Measurements from ENCODE around the gene MLEC.

The MLEC gene

GRCh38 chr12:120699553-120699952, 12.6 kb downstream of the MLEC start:
- Histone ChIP-seq H3K4me3 (ENCODE audit: low read length) (no peak overlapping the region), H3K9ac (ENCODE audit: low read depth, low read length) (no peak overlapping the region), H3K27me3 (ENCODE audit: control insufficient read depth, insufficient read depth, low read length) (no peaks in the 10 kb centered on the region), H3K4me2 (ENCODE audit: low read length) (no peak overlapping the region), H3K9me3 (replicated peaks; ENCODE audit: low read length) (no peaks in the 10 kb centered on the region), H3K4me1 (ENCODE audit: control insufficient read depth, insufficient read depth, low read length) (no peaks in the 10 kb centered on the region), H3K36me3 (ENCODE audit: insufficient read depth, low read length) (peaks cover 79% of the 10 kb centered on the region)

GRCh38 chr12:120700886-120701285, 13.9 kb downstream of the MLEC start:
- Histone ChIP-seq H3K9me3 (replicated peaks; ENCODE audit: low read length) (no peaks in the 10 kb centered on the region), H3K36me3 (ENCODE audit: insufficient read depth, low read length) (peaks cover 66% of the 10 kb centered on the region), H3K9ac (ENCODE audit: low read depth, low read length) (no peak overlapping the region), H3K4me1 (ENCODE audit: control insufficient read depth, insufficient read depth, low read length) (no peaks in the 10 kb centered on the region), H3K4me2 (ENCODE audit: low read length) (no peak overlapping the region), H3K27me3 (ENCODE audit: control insufficient read depth, insufficient read depth, low read length) (no peaks in the 10 kb centered on the region), H3K4me3 (ENCODE audit: low read length) (no peak overlapping the region)

GRCh38 chr12:120702637-120703036, 15.7 kb downstream of the MLEC start:
- no peak overlapping the region for H3K4me2 ChIP-seq (ENCODE audit: low read length)
- no peak overlapping the region for H3K4me3 ChIP-seq (ENCODE audit: low read length)
- no peaks in the 10 kb centered on the region for H3K9me3 ChIP-seq (replicated peaks; ENCODE audit: low read length)
- no peak overlapping the region for H3K9ac ChIP-seq (ENCODE audit: low read depth, low read length)
- H3K27me3 ChIP-seq (ENCODE audit: control insufficient read depth, insufficient read depth, low read length), result no peaks in the 10 kb centered on the region
- no peaks in the 10 kb centered on the region for H3K4me1 ChIP-seq (ENCODE audit: control insufficient read depth, insufficient read depth, low read length)
- peaks cover 50% of the 10 kb centered on the region for H3K36me3 ChIP-seq (ENCODE audit: insufficient read depth, low read length)

GRCh38 chr12:120703311-120703942, 16.5 kb downstream of the MLEC start:
- Histone ChIP-seq H3K9me3 (replicated peaks; ENCODE audit: low read length) (no peaks in the 10 kb centered on the region), H3K4me1 (ENCODE audit: control insufficient read depth, insufficient read depth, low read length) (no peaks in the 10 kb centered on the region), H3K36me3 (ENCODE audit: insufficient read depth, low read length) (peaks cover 42% of the 10 kb centered on the region), H3K27me3 (ENCODE audit: control insufficient read depth, insufficient read depth, low read length) (no peaks in the 10 kb centered on the region), H3K4me2 (ENCODE audit: low read length) (no peak overlapping the region), H3K4me3 (ENCODE audit: low read length) (no peak overlapping the region), H3K9ac (ENCODE audit: low read depth, low read length) (no peak overlapping the region)

DNA sequence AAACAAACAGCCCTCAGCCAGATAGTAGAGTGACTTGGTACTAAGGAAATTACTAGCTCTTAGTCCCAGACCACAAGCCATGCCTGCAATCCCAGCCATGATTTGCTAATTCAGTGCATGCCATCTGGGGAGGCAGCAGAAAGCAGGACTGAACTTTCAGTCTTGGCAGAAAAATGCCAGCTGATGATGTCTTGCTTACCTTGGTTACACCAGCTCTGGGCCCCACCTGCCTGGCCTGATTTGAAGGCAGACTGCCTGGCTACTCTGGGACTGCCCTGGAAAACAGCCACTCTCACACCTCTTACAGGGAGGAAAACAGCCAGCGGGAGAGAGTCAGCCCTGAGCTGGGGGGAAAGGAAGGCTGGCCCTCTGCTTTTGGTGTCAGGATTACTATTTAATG, 18.7 kb downstream of the MLEC start:
- H3K9me3 ChIP-seq (replicated peaks; ENCODE audit: low read length), result no peaks in the 10 kb centered on the region
- H3K36me3 ChIP-seq (ENCODE audit: insufficient read depth, low read length), result peaks cover 23% of the 10 kb centered on the region
- peaks cover 5% of the 10 kb centered on the region for H3K4me1 ChIP-seq (ENCODE audit: control insufficient read depth, insufficient read depth, low read length)
- no peak overlapping the region for H3K4me2 ChIP-seq (ENCODE audit: low read length)
- no peaks in the 10 kb centered on the region for H3K27me3 ChIP-seq (ENCODE audit: control insufficient read depth, insufficient read depth, low read length)
- no peak overlapping the region for H3K9ac ChIP-seq (ENCODE audit: low read depth, low read length)
- no peak overlapping the region for H3K4me3 ChIP-seq (ENCODE audit: low read length)

GRCh38 chr12:120706029-120706428, 19.1 kb downstream of the MLEC start:
- Histone ChIP-seq H3K36me3 (ENCODE audit: insufficient read depth, low read length) (peaks cover 19% of the 10 kb centered on the region), H3K4me2 (ENCODE audit: low read length) (no peak overlapping the region), H3K9ac (ENCODE audit: low read depth, low read length) (no peak overlapping the region), H3K4me3 (ENCODE audit: low read length) (no peak overlapping the region), H3K4me1 (ENCODE audit: control insufficient read depth, insufficient read depth, low read length) (peaks cover 5% of the 10 kb centered on the region), H3K27me3 (ENCODE audit: control insufficient read depth, insufficient read depth, low read length) (no peaks in the 10 kb centered on the region), H3K9me3 (replicated peaks; ENCODE audit: low read length) (no peaks in the 10 kb centered on the region)

DNA sequence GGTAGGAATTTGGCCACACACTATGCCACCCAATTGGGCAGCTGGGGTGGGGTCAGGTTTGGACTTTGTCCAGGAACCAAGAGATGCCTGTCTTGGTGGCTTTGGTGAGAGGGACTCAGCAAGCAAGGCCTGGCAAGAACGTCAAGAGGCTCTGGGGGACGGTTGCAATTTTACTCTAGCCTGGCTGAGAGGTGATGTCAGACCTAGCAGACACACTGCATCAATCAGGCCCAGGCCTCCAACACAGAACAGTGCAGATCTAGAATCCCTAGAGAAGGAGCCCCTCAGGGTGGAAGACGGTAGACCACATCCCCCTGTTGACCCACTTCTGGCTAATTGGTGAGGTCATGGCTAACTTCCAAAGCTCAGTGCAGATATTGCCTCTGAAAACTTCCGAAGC, 21.7 kb downstream of the MLEC start:
- H3K9ac ChIP-seq (ENCODE audit: low read depth, low read length), result no peak overlapping the region
- H3K4me1 ChIP-seq (ENCODE audit: control insufficient read depth, insufficient read depth, low read length), result peaks cover 16% of the 10 kb centered on the region
- H3K27me3 ChIP-seq (ENCODE audit: control insufficient read depth, insufficient read depth, low read length), result no peaks in the 10 kb centered on the region
- H3K9me3 ChIP-seq (replicated peaks; ENCODE audit: low read length), result no peaks in the 10 kb centered on the region
- no peak overlapping the region for H3K4me3 ChIP-seq (ENCODE audit: low read length)
- peaks cover 5% of the 10 kb centered on the region for H3K36me3 ChIP-seq (ENCODE audit: insufficient read depth, low read length)
- H3K4me2 ChIP-seq (ENCODE audit: low read length), result no peak overlapping the region

DNA sequence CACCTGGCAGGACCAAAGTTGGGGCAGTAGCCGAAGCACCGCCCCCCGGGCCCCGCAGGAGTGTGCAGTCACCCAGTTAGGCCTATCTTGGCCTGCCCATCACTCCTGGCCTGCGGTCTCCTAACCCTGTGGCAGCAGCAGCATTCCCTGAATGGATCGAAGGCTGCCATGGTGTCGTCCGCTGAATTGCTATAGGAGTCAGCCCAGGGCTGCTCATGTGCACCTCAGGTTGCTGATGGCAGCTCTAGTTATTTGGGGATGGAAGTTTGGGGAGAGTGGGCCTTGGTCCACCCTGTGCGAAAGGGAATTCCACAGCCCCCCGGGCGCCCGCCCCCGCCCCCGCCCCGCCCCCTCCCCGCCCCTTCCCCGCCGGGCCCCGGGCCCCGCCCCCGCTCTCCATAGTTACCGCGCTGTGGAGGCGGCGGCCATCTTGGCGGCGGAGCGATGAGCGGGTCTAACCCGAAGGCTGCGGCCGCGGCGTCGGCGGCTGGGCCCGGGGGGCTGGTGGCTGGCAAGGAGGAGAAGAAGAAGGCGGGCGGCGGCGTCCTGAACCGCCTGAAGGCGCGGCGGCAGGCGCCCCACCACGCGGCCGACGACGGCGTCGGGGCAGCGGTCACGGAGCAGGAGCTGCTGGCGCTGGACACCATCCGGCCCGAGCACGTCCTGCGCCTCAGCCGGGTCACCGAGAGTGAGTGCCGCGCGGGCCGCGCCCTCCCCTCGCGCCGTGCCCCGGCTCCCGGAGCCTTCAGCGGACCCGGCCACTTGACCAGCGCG, 23.3 kb downstream of the MLEC start, which contains the start of gene UNC119B:
Gene UNC119B, plus strand, starts transcription at position 428 of the 774 bp plus-strand sequence. Its CDS starts 17 bp downstream, at position 445.
- Histone ChIP-seq H3K4me3 (ENCODE audit: low read length) (peak within 1 kb of the TSS; percentile 95), H3K36me3 (ENCODE audit: insufficient read depth, low read length) (peaks cover 16% of the 10 kb centered on the region), H3K4me1 (ENCODE audit: control insufficient read depth, insufficient read depth, low read length) (peaks cover 16% of the 10 kb centered on the region), H3K9ac (ENCODE audit: low read depth, low read length) (peak within 1 kb of the TSS; percentile 95), H3K9me3 (replicated peaks; ENCODE audit: low read length) (no peaks in the 10 kb centered on the region), H3K27me3 (ENCODE audit: control insufficient read depth, insufficient read depth, low read length) (no peaks in the 10 kb centered on the region), H3K4me2 (ENCODE audit: low read length) (peak within 1 kb of the TSS; percentile 93)

DNA sequence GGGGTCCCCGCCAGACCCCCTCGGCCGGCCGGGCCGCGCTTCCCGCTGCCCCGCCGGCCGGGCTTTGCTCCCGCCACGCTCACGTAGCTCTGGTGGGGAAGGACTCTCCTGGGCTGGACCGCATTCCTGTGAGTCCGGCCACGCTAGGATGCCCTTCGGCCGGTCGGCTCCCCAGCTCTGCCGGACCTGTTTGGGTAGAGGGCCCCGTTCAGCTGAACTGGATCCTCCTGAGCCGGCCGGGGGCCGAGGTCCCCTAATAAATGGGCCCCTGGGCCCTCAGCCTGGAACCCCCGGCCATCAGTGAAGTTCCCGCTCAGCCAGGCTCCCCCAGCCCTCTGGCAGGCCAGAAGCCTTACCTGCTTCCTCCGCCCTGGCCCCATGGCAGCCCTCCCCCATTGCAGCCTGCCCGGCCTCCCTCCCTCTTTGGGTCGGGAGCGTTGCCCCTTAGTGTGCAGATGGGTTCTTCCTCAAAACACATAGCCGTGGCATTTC, 23.9 kb downstream of the MLEC start:
- Histone ChIP-seq H3K9ac (ENCODE audit: low read depth, low read length) (peak overlapping the region; percentile 95), H3K4me2 (ENCODE audit: low read length) (peak overlapping the region; percentile 93), H3K9me3 (replicated peaks; ENCODE audit: low read length) (no peaks in the 10 kb centered on the region), H3K4me3 (ENCODE audit: low read length) (peak overlapping the region; percentile 95), H3K27me3 (ENCODE audit: control insufficient read depth, insufficient read depth, low read length) (no peaks in the 10 kb centered on the region), H3K36me3 (ENCODE audit: insufficient read depth, low read length) (peaks cover 17% of the 10 kb centered on the region), H3K4me1 (ENCODE audit: control insufficient read depth, insufficient read depth, low read length) (peaks cover 16% of the 10 kb centered on the region)

DNA sequence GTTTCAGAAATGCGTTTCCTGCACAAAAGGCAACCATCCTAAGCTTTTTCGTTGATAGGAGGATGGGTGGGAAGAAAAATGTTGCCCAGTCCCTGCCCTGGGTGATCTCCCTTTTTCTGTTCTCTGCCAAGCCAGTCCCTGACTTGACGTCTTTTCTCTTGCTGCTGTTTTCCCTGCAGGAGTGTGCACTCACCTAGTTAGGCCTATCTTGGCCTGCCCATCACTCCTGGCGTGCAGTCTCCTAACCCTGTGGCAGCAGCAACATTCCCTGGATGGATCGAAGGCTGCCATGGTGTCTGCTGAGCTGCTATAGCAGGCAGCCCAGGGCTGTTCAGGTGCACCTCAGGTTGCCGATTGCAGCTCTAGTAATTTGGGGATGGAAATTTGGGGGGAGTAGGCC, 24.5 kb downstream of the MLEC start:
- H3K9ac ChIP-seq (ENCODE audit: low read depth, low read length), result peak overlapping the region; percentile 95
- H3K4me1 ChIP-seq (ENCODE audit: control insufficient read depth, insufficient read depth, low read length), result peaks cover 16% of the 10 kb centered on the region
- no peaks in the 10 kb centered on the region for H3K9me3 ChIP-seq (replicated peaks; ENCODE audit: low read length)
- no peaks in the 10 kb centered on the region for H3K27me3 ChIP-seq (ENCODE audit: control insufficient read depth, insufficient read depth, low read length)
- peak overlapping the region; percentile 95 for H3K4me3 ChIP-seq (ENCODE audit: low read length)
- H3K36me3 ChIP-seq (ENCODE audit: insufficient read depth, low read length), result peaks cover 20% of the 10 kb centered on the region
- peak overlapping the region; percentile 93 for H3K4me2 ChIP-seq (ENCODE audit: low read length)

DNA sequence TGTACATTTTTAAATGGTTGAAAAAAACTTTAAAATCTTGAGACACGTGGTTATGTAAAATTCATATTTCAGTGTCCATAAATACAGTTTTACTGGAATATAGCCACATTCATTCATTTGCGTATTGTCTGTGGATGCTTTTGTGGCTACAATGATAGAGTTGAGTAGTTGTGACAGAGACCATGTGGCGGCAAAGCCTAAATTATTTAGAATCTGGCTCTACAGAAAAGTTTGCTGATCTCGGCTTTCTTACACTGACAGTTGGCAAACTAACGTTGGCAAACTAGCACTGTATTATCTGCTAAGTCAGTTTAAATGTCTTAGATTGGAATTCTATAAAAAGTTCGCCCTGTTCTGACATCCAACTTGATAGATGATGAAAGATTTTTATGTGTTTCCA, 25.7 kb downstream of the MLEC start:
- no peak overlapping the region for H3K9ac ChIP-seq (ENCODE audit: low read depth, low read length)
- H3K36me3 ChIP-seq (ENCODE audit: insufficient read depth, low read length), result peaks cover 27% of the 10 kb centered on the region
- no peaks in the 10 kb centered on the region for H3K9me3 ChIP-seq (replicated peaks; ENCODE audit: low read length)
- no peak overlapping the region for H3K4me2 ChIP-seq (ENCODE audit: low read length)
- H3K4me3 ChIP-seq (ENCODE audit: low read length), result no peak overlapping the region
- H3K4me1 ChIP-seq (ENCODE audit: control insufficient read depth, insufficient read depth, low read length), result peaks cover 16% of the 10 kb centered on the region
- H3K27me3 ChIP-seq (ENCODE audit: control insufficient read depth, insufficient read depth, low read length), result no peaks in the 10 kb centered on the region

Measured in skeletal muscle satellite cell (primary cell).